SK-N-SH (cell line): Measurements from ENCODE around the gene SIRT1. TPM values are rescaled to one million over a fixed set of nuclear protein-coding genes. Genes with fewer than 3 reads are reported as not detected.

ENCODE experiments used
- CTCF ChIA-PET: fragments of 300-600, 350-600 bp; formaldehyde crosslinking; extraction: SDS; loops from one replicate; lab custom pipeline; 2021; lab: Yijun Ruan, JAX
- POLR2A ChIA-PET: fragments of 350-600 bp; sonication (Branson Sonifier 250); formaldehyde crosslinking; extraction: SDS; loops from one replicate; lab custom pipeline; 2020; ENCODE audit warnings: antibody characterized with exemption, inconsistent platforms; lab: Yijun Ruan, JAX
- DNase-seq: peaks from one replicate; pipeline ENCODE4 v3.0.0; 2012
- H2AFZ ChIP-seq: fragments of 200-600 bp; sonication (generic); 2 replicates; pipeline ENCODE4 v1.8.1; 2016; ENCODE audit warnings: antibody characterized with exemption, mild to moderate bottlenecking, low read depth
- H3F3A ChIP-seq: fragments of 200-600 bp; sonication (generic); replicated peaks from 2 replicates; pipeline ENCODE3; 2016; ENCODE audit warnings: antibody characterized with exemption, mild to moderate bottlenecking; ENCODE audit not compliant: insufficient read depth
- H3K27ac ChIP-seq, 2 experiments: fragments of 200-500 bp in 1 of 2; fragments of 200-600 bp in 1 of 2; sonication (Bioruptor generic) in 1 of 2; sonication (generic), shearing (Covaris generic) in 1 of 2; 2 replicates each; pipeline versions ENCODE4 v1.5.1 to v1.6.1; 2014 to 2016; ENCODE audit warnings: low read depth in 2 of 2, inconsistent platforms in 1 of 2, low read length in 1 of 2, mild to moderate bottlenecking in 1 of 2, mixed read lengths in 1 of 2
- H3K27me3 ChIP-seq: fragments of 200-600 bp; sonication (generic), shearing (Covaris generic); 2 replicates; pipeline ENCODE4 v1.6.1; 2016; ENCODE audit warnings: mixed run types; ENCODE audit not compliant: insufficient read depth
- H3K36me3 ChIP-seq, 2 experiments: fragments of 200-500 bp in 1 of 2; fragments of 200-600 bp in 1 of 2; sonication (Bioruptor generic) in 1 of 2; sonication (generic) in 1 of 2; replicated peaks in 1 of 2; 2 replicates each; pipeline versions ENCODE3 to v1.5.1; 2014 to 2016; ENCODE audit warnings: low read length in 1 of 2, mild to moderate bottlenecking in 1 of 2; ENCODE audit not compliant: insufficient read depth in 2 of 2, control insufficient read depth in 1 of 2
- H3K4me1 ChIP-seq, 2 experiments: fragments of 200-500 bp in 1 of 2; fragments of 200-600 bp in 1 of 2; sonication (Bioruptor generic) in 1 of 2; sonication (generic), shearing (Covaris generic) in 1 of 2; 2 replicates each; pipeline versions ENCODE4 v1.5.1 to v1.6.1; 2014 to 2016; ENCODE audit warnings: low read depth in 1 of 2, low read length in 1 of 2, mixed run types in 1 of 2; ENCODE audit not compliant: insufficient read depth in 2 of 2, control insufficient read depth in 1 of 2
- H3K4me2 ChIP-seq: fragments of 200-600 bp; sonication (generic), shearing (Covaris generic); 2 replicates; pipeline ENCODE4 v1.6.1; 2017; ENCODE audit warnings: mixed run types
- H3K4me3 ChIP-seq, 2 experiments: fragments of 200-500 bp in 1 of 2; fragments of 200-600 bp in 1 of 2; sonication (Bioruptor generic) in 1 of 2; sonication (generic), shearing (Covaris generic) in 1 of 2; 2 replicates each; pipeline versions ENCODE4 v1.5.1 to v1.8.1; 2014 to 2016; ENCODE audit warnings: low read depth in 2 of 2, inconsistent platforms in 1 of 2, low read length in 1 of 2, mild to moderate bottlenecking in 1 of 2, mixed read lengths in 1 of 2, moderate library complexity in 1 of 2
- H3K79me2 ChIP-seq: fragments of 200-600 bp; sonication (generic); 2 replicates; pipeline ENCODE4 v1.8.1; 2017; ENCODE audit warnings: mild to moderate bottlenecking; ENCODE audit not compliant: insufficient read depth
- H3K9ac ChIP-seq: fragments of 200-600 bp; sonication (generic); 2 replicates; pipeline ENCODE4 v1.6.1; 2017; ENCODE audit warnings: mixed run types
- H3K9me2 ChIP-seq: fragments of 200-600 bp; sonication (generic); 2 replicates; pipeline ENCODE4 v1.6.1; 2017; ENCODE audit warnings: mixed run types
- H3K9me3 ChIP-seq: fragments of 200-600 bp; sonication (generic); 2 replicates; pipeline ENCODE4 v1.6.1; 2017; ENCODE audit warnings: mixed run types, mild to moderate bottlenecking, moderate library complexity
- H4K20me1 ChIP-seq: fragments of 200-600 bp; sonication (generic); 2 replicates; pipeline ENCODE4 v1.6.1; 2017; ENCODE audit warnings: mild to moderate bottlenecking, mixed run types; ENCODE audit not compliant: insufficient read depth
- CHD2 ChIP-seq: fragments of 150-350 bp; IDR thresholded peaks from 2 replicates; pipeline ENCODE4 v1.6.1; 2018; ENCODE audit warnings: low read length; ENCODE audit not compliant: partially characterized antibody
- MEF2A ChIP-seq: IDR thresholded peaks from 2 replicates; pipeline ENCODE4 v1.4.0; 2012; ENCODE audit warnings: low read depth, borderline replicate concordance
- MXI1 ChIP-seq: IDR thresholded peaks from 2 replicates; pipeline ENCODE4 v1.6.1; 2012; ENCODE audit warnings: mild to moderate bottlenecking, low read depth, low read length, improper control_type of control experiment
- NFIC ChIP-seq: IDR thresholded peaks from 2 replicates; pipeline ENCODE4 v1.4.0; 2012; ENCODE audit warnings: borderline replicate concordance
- POLR2AphosphoS5 ChIP-seq: IDR thresholded peaks from 2 replicates; pipeline ENCODE4 v1.6.1; 2012; ENCODE audit warnings: low read depth, low read length
- SMC3 ChIP-seq: IDR thresholded peaks from 2 replicates; pipeline ENCODE4 v1.6.1; 2012; ENCODE audit warnings: low read depth, low read length, improper control_type of control experiment
- TAF1 ChIP-seq: IDR thresholded peaks from 2 replicates; pipeline ENCODE4 v1.6.1; 2012; ENCODE audit warnings: low read depth, mild to moderate bottlenecking, low read length, moderate library complexity, borderline replicate concordance
- TCF12 ChIP-seq: IDR thresholded peaks from 2 replicates; pipeline ENCODE4 v1.4.0; 2012
- YY1 ChIP-seq: IDR thresholded peaks from 2 replicates; pipeline ENCODE4 v1.4.0; 2012; ENCODE audit warnings: low read depth, mild to moderate bottlenecking
- WGBS: methylation state at CpG from one replicate; pipeline ENCODE4 v1.1.6; 2017; ENCODE audit warnings: low lambda C conversion rate; 5-methylcytosine and 5-hydroxymethylcytosine counted together
- polyA plus RNA-seq, 3 experiments: library from polyadenylated mRNA; depleted of rRNA; stranded (reverse); fragments of >200 nt; gene quantifications; 2 replicates each; pipeline ENCODE4 v1.2.3, GENCODE V29; 2012
- TF ChIP-seq, protein P1 (sequence below): IDR thresholded peaks from 2 replicates; pipeline ENCODE4 v1.4.0; 2012; ENCODE audit warnings: low read depth
- TF ChIP-seq, protein P2 (sequence below): IDR thresholded peaks from 2 replicates; pipeline ENCODE4; 2012
- TF ChIP-seq, protein P3 (sequence below): IDR thresholded peaks from 2 replicates; pipeline ENCODE4 v1.6.1; 2012; ENCODE audit warnings: mild to moderate bottlenecking, low read depth, low read length, moderate library complexity
- TF ChIP-seq, protein P4 (sequence below): fragments of 150-350 bp; IDR thresholded peaks from 2 replicates; pipeline ENCODE4 v1.6.1; 2017; ENCODE audit warnings: antibody characterized with exemption, low read length, low read depth, borderline replicate concordance

SIRT1 gene
- polyA plus RNA-seq, 1 of the 3 experiments (the other 2 are of a cell fraction): 6.0 TPM

DNA sequence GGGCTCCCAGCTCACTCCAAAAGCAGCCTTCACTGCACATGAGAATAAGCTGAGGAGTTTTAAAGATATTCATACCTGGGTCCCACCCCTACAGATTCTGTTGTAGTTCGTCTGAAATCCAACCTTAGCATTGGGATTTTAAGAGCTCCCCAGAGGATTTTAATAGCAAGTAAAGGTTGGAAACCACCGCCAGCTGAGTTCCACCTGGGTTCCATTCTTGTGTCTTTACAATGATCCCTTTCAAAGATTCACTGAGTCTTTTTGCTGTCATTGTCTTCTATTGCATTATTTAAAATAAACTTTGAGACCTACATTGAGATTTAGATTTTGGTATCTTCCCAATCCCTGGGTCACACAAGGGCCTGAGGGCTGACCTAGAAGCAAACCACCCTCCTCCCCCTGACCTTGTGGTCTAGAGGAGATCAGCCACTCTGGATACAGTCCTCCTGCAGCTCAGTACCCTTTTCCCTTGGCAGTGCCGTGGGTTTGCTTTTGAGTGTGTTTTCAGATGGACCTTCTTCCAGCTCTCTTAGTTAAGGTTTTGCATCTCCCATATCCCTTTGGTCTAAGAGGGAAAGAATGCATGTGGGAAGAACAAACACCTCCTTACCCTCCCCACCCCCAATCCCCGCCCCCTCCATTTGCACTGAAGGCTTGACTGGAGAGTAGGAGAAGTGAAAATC is 22.6 kb upstream of the SIRT1 start:
- no peak for TF ChIP-seq MEF2A
- TF ChIP-seq NFIC: no peak
- TF ChIP-seq, protein P1, sequence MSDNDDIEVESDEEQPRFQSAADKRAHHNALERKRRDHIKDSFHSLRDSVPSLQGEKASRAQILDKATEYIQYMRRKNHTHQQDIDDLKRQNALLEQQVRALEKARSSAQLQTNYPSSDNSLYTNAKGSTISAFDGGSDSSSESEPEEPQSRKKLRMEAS: no peak
- TF ChIP-seq TCF12: no peak
- TF ChIP-seq, protein P2, sequence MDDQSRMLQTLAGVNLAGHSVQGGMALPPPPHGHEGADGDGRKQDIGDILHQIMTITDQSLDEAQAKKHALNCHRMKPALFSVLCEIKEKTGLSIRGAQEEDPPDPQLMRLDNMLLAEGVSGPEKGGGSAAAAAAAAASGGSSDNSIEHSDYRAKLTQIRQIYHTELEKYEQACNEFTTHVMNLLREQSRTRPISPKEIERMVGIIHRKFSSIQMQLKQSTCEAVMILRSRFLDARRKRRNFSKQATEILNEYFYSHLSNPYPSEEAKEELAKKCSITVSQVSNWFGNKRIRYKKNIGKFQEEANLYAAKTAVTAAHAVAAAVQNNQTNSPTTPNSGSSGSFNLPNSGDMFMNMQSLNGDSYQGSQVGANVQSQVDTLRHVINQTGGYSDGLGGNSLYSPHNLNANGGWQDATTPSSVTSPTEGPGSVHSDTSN: no peak
- no peak for TF ChIP-seq YY1
- Histone ChIP-seq H3K9ac (no peak overlapping the region), H3K9me3 (no peaks in the 10 kb centered on the region), H3K9me2 (no peaks in the 10 kb centered on the region), H3K27me3 (no peaks in the 10 kb centered on the region), H3K4me1 (peaks cover 0 to 3% of the 10 kb centered on the region in 2 experiments; a peak in 1 of 4 replicates), H3K27ac (no peak overlapping the region), H4K20me1 (no peaks in the 10 kb centered on the region), H3K4me3 (no peak overlapping the region), H3F3A (no peaks in the 10 kb centered on the region), H2AFZ (no peak overlapping the region), H3K79me2 (no peaks in the 10 kb centered on the region), H3K4me2 (no peak overlapping the region), H3K36me3 (no peaks in the 10 kb centered on the region)
- DNase-seq: no peak
- WGBS: 85% methylated on average over 4 of the region's 4 CpGs
- ChIA-PET POLR2A (no interaction called here), CTCF (interaction anchor here (0.8 to 1.0 kb wide), 2 partner anchors 295 to 440 kb away, joined by 4 to 5 read pairs; no protein-coding TSS in a partner anchor)

DNA sequence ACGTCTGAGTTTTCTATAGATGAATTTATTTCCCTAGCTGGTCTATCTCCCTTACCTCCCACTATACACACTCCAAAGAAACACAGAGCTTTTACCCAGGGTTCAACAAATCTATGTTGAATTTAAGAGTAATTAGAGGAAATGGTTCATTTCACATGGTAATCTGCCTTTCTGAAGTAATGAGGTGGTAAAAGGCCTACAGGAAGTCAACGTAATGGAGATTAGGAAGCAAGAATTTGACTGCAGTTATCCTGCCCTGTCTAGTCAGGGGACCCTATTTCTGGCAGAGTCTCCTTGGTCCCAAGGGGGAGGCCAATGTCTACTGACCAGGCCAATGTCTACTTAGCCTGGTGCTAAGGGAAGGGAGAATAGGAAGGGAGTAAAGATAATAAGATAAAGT is 21.4 kb upstream of the SIRT1 start:
- TF ChIP-seq MXI1: no peak
- TF ChIP-seq, all 33 proteins: peak for 0
- no peak overlapping the region for H3K9ac ChIP-seq
- no peaks in the 10 kb centered on the region for H3K79me2 ChIP-seq
- no peak overlapping the region for H3K27ac ChIP-seq
- no peaks in the 10 kb centered on the region for H3K36me3 ChIP-seq
- H3F3A ChIP-seq: no peaks in the 10 kb centered on the region
- peaks cover 0 to 3% of the 10 kb centered on the region in 2 experiments; a peak in 1 of 4 replicates for H3K4me1 ChIP-seq
- H3K9me2 ChIP-seq: no peaks in the 10 kb centered on the region
- H3K9me3 ChIP-seq: no peaks in the 10 kb centered on the region
- H3K27me3 ChIP-seq: no peaks in the 10 kb centered on the region
- CTCF ChIA-PET: interaction anchor here (0.7 to 1.6 kb wide), 2 partner anchors 8 to 289 kb away, joined by 3 to 4 read pairs; no protein-coding TSS in a partner anchor
- WGBS: 94% methylated on average over 2 of the region's 2 CpGs
- H4K20me1 ChIP-seq: no peaks in the 10 kb centered on the region
- no peak overlapping the region for H3K4me2 ChIP-seq
- H2AFZ ChIP-seq: no peak overlapping the region
- H3K4me3 ChIP-seq: no peak overlapping the region
- no peak for DNase-seq
- POLR2A ChIA-PET: no interaction called here

DNA sequence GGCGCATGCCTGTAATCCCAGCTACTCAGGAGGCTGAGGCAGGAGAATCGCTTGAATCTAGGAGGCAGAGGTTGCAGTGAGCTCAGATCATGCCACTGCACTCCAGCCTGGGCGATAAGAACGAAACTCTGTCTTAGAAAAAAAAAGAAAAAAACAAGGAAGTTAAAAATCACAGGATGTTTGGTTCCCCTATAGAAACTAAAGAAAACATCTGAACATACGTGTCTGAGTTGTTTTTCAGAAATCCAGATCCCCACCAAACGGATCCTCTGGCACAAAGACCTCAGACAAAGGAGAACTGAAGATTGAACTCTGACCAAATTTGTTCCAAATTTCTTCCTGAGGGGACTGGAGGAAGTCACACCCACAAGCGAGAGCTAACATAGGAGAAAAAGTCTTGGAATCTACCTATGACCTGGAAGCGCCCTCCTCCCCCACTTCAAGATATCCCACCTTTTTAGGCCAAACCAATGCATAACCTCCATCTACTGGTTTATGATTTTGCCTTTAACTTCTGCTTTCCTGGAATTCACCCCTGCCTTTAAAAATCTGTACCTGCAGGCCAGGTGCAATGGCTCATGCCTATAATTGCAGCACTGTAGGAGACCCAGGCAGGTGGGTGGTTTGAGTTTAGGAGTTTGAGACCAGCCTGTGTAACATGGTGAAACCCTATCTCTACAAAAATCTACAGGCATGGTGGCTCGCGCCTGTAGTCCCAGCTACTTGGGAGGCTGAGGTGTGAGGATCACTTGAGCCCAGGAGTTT is 19.7 kb upstream of the SIRT1 start:
- no peak for DNase-seq
- Histone ChIP-seq H3K9ac (no peak overlapping the region), H3K36me3 (no peaks in the 10 kb centered on the region), H3K4me1 (peaks cover 0 to 3% of the 10 kb centered on the region in 2 experiments; a peak in 1 of 4 replicates), H3K9me3 (no peaks in the 10 kb centered on the region), H2AFZ (no peak overlapping the region), H3K4me3 (no peak overlapping the region), H4K20me1 (no peaks in the 10 kb centered on the region), H3K79me2 (no peaks in the 10 kb centered on the region), H3K27me3 (no peaks in the 10 kb centered on the region), H3K9me2 (no peaks in the 10 kb centered on the region), H3K27ac (no peak overlapping the region), H3F3A (no peaks in the 10 kb centered on the region), H3K4me2 (no peak overlapping the region)
- ChIA-PET POLR2A (no interaction called here), CTCF (interaction anchor here (1.3 to 1.9 kb wide), 3 partner anchors 10 to 437 kb away, joined by 4 to 5 read pairs (median 5); no protein-coding TSS in a partner anchor)
- WGBS: 93% methylated on average over 10 of the region's 10 CpGs
- TF ChIP-seq MEF2A (no peak), YY1 (no peak), SMC3 (no peak), POLR2AphosphoS5 (no peak), CHD2 (no peak), TAF1 (no peak)
- TF ChIP-seq, protein P3, sequence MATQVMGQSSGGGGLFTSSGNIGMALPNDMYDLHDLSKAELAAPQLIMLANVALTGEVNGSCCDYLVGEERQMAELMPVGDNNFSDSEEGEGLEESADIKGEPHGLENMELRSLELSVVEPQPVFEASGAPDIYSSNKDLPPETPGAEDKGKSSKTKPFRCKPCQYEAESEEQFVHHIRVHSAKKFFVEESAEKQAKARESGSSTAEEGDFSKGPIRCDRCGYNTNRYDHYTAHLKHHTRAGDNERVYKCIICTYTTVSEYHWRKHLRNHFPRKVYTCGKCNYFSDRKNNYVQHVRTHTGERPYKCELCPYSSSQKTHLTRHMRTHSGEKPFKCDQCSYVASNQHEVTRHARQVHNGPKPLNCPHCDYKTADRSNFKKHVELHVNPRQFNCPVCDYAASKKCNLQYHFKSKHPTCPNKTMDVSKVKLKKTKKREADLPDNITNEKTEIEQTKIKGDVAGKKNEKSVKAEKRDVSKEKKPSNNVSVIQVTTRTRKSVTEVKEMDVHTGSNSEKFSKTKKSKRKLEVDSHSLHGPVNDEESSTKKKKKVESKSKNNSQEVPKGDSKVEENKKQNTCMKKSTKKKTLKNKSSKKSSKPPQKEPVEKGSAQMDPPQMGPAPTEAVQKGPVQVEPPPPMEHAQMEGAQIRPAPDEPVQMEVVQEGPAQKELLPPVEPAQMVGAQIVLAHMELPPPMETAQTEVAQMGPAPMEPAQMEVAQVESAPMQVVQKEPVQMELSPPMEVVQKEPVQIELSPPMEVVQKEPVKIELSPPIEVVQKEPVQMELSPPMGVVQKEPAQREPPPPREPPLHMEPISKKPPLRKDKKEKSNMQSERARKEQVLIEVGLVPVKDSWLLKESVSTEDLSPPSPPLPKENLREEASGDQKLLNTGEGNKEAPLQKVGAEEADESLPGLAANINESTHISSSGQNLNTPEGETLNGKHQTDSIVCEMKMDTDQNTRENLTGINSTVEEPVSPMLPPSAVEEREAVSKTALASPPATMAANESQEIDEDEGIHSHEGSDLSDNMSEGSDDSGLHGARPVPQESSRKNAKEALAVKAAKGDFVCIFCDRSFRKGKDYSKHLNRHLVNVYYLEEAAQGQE: no peak
- TF ChIP-seq, protein P1: no peak
- TF ChIP-seq, protein P4, sequence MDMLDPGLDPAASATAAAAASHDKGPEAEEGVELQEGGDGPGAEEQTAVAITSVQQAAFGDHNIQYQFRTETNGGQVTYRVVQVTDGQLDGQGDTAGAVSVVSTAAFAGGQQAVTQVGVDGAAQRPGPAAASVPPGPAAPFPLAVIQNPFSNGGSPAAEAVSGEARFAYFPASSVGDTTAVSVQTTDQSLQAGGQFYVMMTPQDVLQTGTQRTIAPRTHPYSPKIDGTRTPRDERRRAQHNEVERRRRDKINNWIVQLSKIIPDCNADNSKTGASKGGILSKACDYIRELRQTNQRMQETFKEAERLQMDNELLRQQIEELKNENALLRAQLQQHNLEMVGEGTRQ: no peak
